ENCODE results near the gene IGFL3. TPM values are rescaled to one million over a fixed set of nuclear protein-coding genes. Genes with fewer than 3 reads are reported as not detected.

IGFL3 gene
- polyA plus RNA-seq, 1 donor (not counting 4 experiments of a cell fraction or from before 2014, with no cell fraction given): 344 TPM

DNA sequence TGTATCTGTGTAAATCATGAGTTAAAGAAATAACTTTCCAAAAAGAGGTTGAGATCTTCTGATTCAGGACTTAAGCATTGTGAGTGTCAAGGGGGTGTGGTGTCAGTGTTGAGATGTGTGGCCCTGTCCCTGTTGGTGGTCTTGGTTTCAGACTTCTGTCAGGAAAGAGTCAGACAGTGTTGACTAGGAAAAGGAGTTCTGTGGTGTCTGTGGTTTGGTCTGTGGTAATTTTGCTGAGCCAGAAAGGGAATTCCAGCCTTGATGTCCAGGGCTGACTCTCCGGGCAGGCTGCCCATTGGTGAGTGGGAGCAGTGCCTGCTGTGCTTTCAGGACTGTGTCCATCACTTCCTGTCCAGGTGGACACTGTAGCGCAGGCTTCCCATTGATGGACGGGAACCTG lies 43.9 kb downstream of the IGFL3 start:
- no peaks in the 10 kb centered on the region for H4K20me1 ChIP-seq (ENCODE audit: control insufficient read depth, extremely low read depth, insufficient read depth, low read length)
- H3K4me2 ChIP-seq (ENCODE audit: control insufficient read depth, extremely low read depth, insufficient read depth, low read depth, low read length): peak overlapping the region; percentile 85
- H3K9me3 ChIP-seq (ENCODE audit: control insufficient read depth, low read depth, low read length): peaks cover 3% of the 10 kb centered on the region
- peaks cover 18% of the 10 kb centered on the region for H3K27me3 ChIP-seq (ENCODE audit: control insufficient read depth, extremely low read depth, insufficient read depth, low read length)
- H3K27ac ChIP-seq (ENCODE audit: control insufficient read depth, insufficient read depth, low read length): no peak overlapping the region
- H2AFZ ChIP-seq (ENCODE audit: control insufficient read depth, low read length): no peak overlapping the region
- dilution Hi-C loops (cut with MboI; ENCODE audit: extremely low pct_ligation_motif_present, low sequenced_read_pairs): no loop called here
- no peaks in the 10 kb centered on the region for H3K9me1 ChIP-seq (ENCODE audit: control insufficient read depth, extremely low read depth, insufficient read depth, low read length)
- H3K79me2 ChIP-seq (ENCODE audit: control insufficient read depth, insufficient read depth, low read length): no peaks in the 10 kb centered on the region
- no peak overlapping the region for H3K9ac ChIP-seq (ENCODE audit: control insufficient read depth, extremely low read depth, insufficient read depth, low read length)
- no peaks in the 10 kb centered on the region for H3K36me3 ChIP-seq (ENCODE audit: control insufficient read depth in 2 of 2, extremely low read depth in 1 of 2, insufficient read depth in 2 of 2, low read length in 2 of 2)
- TF ChIP-seq, protein P1, sequence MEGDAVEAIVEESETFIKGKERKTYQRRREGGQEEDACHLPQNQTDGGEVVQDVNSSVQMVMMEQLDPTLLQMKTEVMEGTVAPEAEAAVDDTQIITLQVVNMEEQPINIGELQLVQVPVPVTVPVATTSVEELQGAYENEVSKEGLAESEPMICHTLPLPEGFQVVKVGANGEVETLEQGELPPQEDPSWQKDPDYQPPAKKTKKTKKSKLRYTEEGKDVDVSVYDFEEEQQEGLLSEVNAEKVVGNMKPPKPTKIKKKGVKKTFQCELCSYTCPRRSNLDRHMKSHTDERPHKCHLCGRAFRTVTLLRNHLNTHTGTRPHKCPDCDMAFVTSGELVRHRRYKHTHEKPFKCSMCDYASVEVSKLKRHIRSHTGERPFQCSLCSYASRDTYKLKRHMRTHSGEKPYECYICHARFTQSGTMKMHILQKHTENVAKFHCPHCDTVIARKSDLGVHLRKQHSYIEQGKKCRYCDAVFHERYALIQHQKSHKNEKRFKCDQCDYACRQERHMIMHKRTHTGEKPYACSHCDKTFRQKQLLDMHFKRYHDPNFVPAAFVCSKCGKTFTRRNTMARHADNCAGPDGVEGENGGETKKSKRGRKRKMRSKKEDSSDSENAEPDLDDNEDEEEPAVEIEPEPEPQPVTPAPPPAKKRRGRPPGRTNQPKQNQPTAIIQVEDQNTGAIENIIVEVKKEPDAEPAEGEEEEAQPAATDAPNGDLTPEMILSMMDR (optimal IDR thresholded peaks at IDR 0.05 in 1 of 3, IDR thresholded peaks at IDR 0.05 in 1 of 3, conservative IDR thresholded peaks at IDR 0.05 in 1 of 3; ENCODE audit: extremely low read depth in 1 of 3, insufficient read depth in 2 of 3, low read length in 3 of 3): no peak
- TF ChIP-seq EZH2 (IDR thresholded peaks at IDR 0.05; ENCODE audit: low read length): no peak
- H3K4me3 ChIP-seq (ENCODE audit: control insufficient read depth in 2 of 3, extremely low read depth in 1 of 3, insufficient read depth in 2 of 3, low read depth in 1 of 3, low read length in 3 of 3): peak overlapping the region in 1 of 3 experiments; percentile 43
- FAIRE-seq: no peak
- DNase-seq (ENCODE audit: low read depth, low spot score): no peak
- H3K4me1 ChIP-seq (ENCODE audit: control insufficient read depth, extremely low read depth, insufficient read depth, low read length): peaks cover 40% of the 10 kb centered on the region

DNA sequence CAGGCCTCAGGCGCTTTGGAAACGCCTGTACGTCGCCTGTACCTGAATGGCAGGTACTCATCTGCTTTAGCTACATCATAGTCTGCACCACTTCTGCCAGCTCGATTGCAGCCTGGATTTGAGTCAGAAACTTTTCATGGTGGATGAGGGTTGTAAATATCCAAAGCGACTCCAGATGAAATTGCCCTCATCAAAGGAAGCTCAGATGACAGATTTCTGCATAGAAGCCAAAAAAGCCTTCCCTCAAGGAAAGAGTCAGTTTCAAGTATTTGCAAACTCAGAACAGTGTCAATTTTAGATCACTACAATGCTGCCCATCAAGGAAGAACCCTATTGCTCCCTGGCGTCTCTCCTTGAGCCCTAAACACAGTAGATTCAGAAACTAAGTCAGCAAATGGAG lies 44.9 kb downstream of the IGFL3 start:
- dilution Hi-C loops (cut with MboI; ENCODE audit: extremely low pct_ligation_motif_present, low sequenced_read_pairs): no loop called here
- peaks cover 27% of the 10 kb centered on the region for H3K27me3 ChIP-seq (ENCODE audit: control insufficient read depth, extremely low read depth, insufficient read depth, low read length)
- peaks cover 3% of the 10 kb centered on the region for H3K9me3 ChIP-seq (ENCODE audit: control insufficient read depth, low read depth, low read length)
- peak overlapping the region; percentile 43 to 70 (median 54) for H3K4me3 ChIP-seq (ENCODE audit: control insufficient read depth in 2 of 3, extremely low read depth in 1 of 3, insufficient read depth in 2 of 3, low read depth in 1 of 3, low read length in 3 of 3)
- FAIRE-seq: peak; percentile 41
- H2AFZ ChIP-seq (ENCODE audit: control insufficient read depth, low read length): peak overlapping the region; percentile 95
- H3K27ac ChIP-seq (ENCODE audit: control insufficient read depth, insufficient read depth, low read length): peak overlapping the region; percentile 77
- peak overlapping the region; percentile 65 for H3K9ac ChIP-seq (ENCODE audit: control insufficient read depth, extremely low read depth, insufficient read depth, low read length)
- no peak for TF ChIP-seq EZH2 (IDR thresholded peaks at IDR 0.05; ENCODE audit: low read length)
- TF ChIP-seq, protein P1 (optimal IDR thresholded peaks at IDR 0.05 in 1 of 3, IDR thresholded peaks at IDR 0.05 in 1 of 3, conservative IDR thresholded peaks at IDR 0.05 in 1 of 3; ENCODE audit: extremely low read depth in 1 of 3, insufficient read depth in 2 of 3, low read length in 3 of 3): no peak
- H3K9me1 ChIP-seq (ENCODE audit: control insufficient read depth, extremely low read depth, insufficient read depth, low read length): no peaks in the 10 kb centered on the region
- H3K79me2 ChIP-seq (ENCODE audit: control insufficient read depth, insufficient read depth, low read length): no peaks in the 10 kb centered on the region
- H4K20me1 ChIP-seq (ENCODE audit: control insufficient read depth, extremely low read depth, insufficient read depth, low read length): no peaks in the 10 kb centered on the region
- H3K36me3 ChIP-seq (ENCODE audit: control insufficient read depth in 2 of 2, extremely low read depth in 1 of 2, insufficient read depth in 2 of 2, low read length in 2 of 2): no peaks in the 10 kb centered on the region
- peaks cover 40% of the 10 kb centered on the region for H3K4me1 ChIP-seq (ENCODE audit: control insufficient read depth, extremely low read depth, insufficient read depth, low read length)
- H3K4me2 ChIP-seq (ENCODE audit: control insufficient read depth, extremely low read depth, insufficient read depth, low read depth, low read length): peak overlapping the region; percentile 85
- DNase-seq (ENCODE audit: low read depth, low spot score): no peak

Measured in keratinocyte (primary cell).